ENCODE data around the gene MEST.
"Not testable (repeated sequence)": the region's sequence is repeated elsewhere in the genome, so short reads cannot be mapped to it uniquely, and the experiment has no call there.

The MEST gene

GRCh38 chr7:130500910-130501309, 9.0 kb downstream of the MEST start:
- no peak overlapping the region for H3K4me3 ChIP-seq (replicated peaks; ENCODE audit: low read depth, low read length)
- no peak for TF ChIP-seq CTCF (IDR thresholded peaks at IDR 0.05; ENCODE audit: low read length, missing control alignments)
- no peak for DNase-seq (ENCODE audit: low read depth)

GRCh38 chr7:130505753-130506152, 13.9 kb downstream of the MEST start:
- no peak overlapping the region for H3K4me3 ChIP-seq (replicated peaks; ENCODE audit: low read depth, low read length)
- DNase-seq (ENCODE audit: low read depth), result no peak
- TF ChIP-seq CTCF (IDR thresholded peaks at IDR 0.05; ENCODE audit: low read length, missing control alignments), result no peak

GRCh38 chr7:130506358-130506757, 14.5 kb downstream of the MEST start:
- DNase-seq (ENCODE audit: low read depth), result no peak
- TF ChIP-seq CTCF (IDR thresholded peaks at IDR 0.05; ENCODE audit: low read length, missing control alignments), result no peak
- no peak overlapping the region for H3K4me3 ChIP-seq (replicated peaks; ENCODE audit: low read depth, low read length)

- DNase-seq (ENCODE audit: low read depth), result not testable (repeated sequence)
Measured at GRCh38 chr7:130512038-130512437, 20.2 kb downstream of the MEST start.

GRCh38 chr7:130513447-130513846, 21.6 kb downstream of the MEST start:
- DNase-seq (ENCODE audit: low read depth), result no peak
- H3K4me3 ChIP-seq (replicated peaks; ENCODE audit: low read depth, low read length), result no peak overlapping the region
- TF ChIP-seq CTCF (IDR thresholded peaks at IDR 0.05; ENCODE audit: low read length, missing control alignments), result no peak

More at GRCh38 chr7:130512038-130512437, 20.2 kb downstream of the MEST start:
- H3K4me3 ChIP-seq (replicated peaks; ENCODE audit: low read depth, low read length), result not testable (repeated sequence)

- TF ChIP-seq CTCF (IDR thresholded peaks at IDR 0.05; ENCODE audit: low read length, missing control alignments), result no peak
- no peak for DNase-seq (ENCODE audit: low read depth)
- H3K4me3 ChIP-seq (replicated peaks; ENCODE audit: low read depth, low read length), result no peak overlapping the region
Measured at GRCh38 chr7:130515315-130516040, 23.6 kb downstream of the MEST start.

- H3K4me3 ChIP-seq (replicated peaks; ENCODE audit: low read depth, low read length), result no peak overlapping the region
- DNase-seq (ENCODE audit: low read depth), result no peak
- TF ChIP-seq CTCF (IDR thresholded peaks at IDR 0.05; ENCODE audit: low read length, missing control alignments), result no peak
Measured at GRCh38 chr7:130521258-130521951, 29.5 kb downstream of the MEST start.

GRCh38 chr7:130523519-130524125, 31.7 kb downstream of the MEST start:
- not testable (repeated sequence) for DNase-seq (ENCODE audit: low read depth); H3K4me3 ChIP-seq (replicated peaks; ENCODE audit: low read depth, low read length)

All from fibroblast of pulmonary artery (primary cell).